ENCODE measurements around the gene ITPKB.
"Not testable (repeated sequence)": the region's sequence is repeated elsewhere in the genome, so short reads cannot be mapped to it uniquely, and the experiment has no call there.

Gene ITPKB

DNA sequence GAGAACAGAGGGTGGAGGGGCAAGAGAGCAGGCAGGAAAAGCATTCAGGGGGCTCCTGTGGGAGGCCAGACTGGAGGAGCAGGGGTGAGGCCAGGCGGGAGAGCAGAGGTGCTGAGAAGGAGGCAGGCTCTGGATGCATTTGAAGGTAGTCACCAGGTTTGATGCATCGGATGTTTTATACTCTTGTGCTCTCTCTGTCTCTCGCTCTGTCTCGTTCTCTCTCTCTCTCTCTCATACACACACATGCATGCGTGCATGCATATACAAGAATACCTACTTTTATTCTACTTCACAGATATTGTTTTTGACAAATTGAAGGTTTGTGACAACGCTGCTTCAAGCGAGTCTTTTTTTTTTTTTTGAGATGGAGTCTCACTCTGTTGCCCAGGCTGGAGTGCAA, 15.0 kb upstream of the ITPKB start:
- Histone ChIP-seq H3K36me3 (ENCODE audit: insufficient read depth, low read length) (no peaks in the 10 kb centered on the region), H3K27ac (ENCODE audit: low read depth, low read length) (no peak overlapping the region), H3K27me3 (ENCODE audit: insufficient read depth, low read length) (no peaks in the 10 kb centered on the region; the same call in 1 of the 2 replicates), H3K9ac (ENCODE audit: low read depth, low read length) (no peak overlapping the region), H3K9me3 (ENCODE audit: insufficient read depth, low read depth, low read length) (no peaks in the 10 kb centered on the region), H3K4me3 (ENCODE audit: low read length) (no peak overlapping the region), H3K4me1 (ENCODE audit: insufficient read depth, low read length) (no peaks in the 10 kb centered on the region)
- WGBS: 95% methylated on average over 7 of the region's 7 CpGs

DNA sequence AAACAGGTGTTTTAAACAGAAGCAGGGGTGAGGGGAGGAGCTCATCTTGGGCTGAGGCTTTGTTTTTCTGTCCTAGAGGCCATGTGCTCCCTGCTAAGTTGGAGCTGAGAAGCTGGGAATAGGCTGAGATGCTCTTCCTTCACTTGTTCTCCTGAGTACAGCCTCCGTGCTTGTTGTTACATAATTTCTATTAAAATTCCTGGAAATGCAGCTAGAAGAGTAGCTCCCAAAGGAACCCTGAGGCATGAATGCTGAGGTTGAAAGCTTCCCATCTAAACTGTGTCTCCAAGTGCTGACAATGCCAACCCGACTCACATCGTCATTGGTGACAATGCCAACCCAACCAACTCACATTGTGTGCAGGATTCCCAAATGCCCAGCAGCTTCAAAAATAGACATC, 12.6 kb upstream of the ITPKB start:
- H3K4me1 ChIP-seq (ENCODE audit: insufficient read depth, low read length): no peaks in the 10 kb centered on the region
- 93% methylated on average over 3 of the region's 3 CpGs for WGBS
- peaks cover 7% of the 10 kb centered on the region; the same call in 1 of the 2 replicates for H3K27me3 ChIP-seq (ENCODE audit: insufficient read depth, low read length)
- no peak overlapping the region for H3K9ac ChIP-seq (ENCODE audit: low read depth, low read length)
- H3K36me3 ChIP-seq (ENCODE audit: insufficient read depth, low read length): no peaks in the 10 kb centered on the region
- no peaks in the 10 kb centered on the region for H3K9me3 ChIP-seq (ENCODE audit: insufficient read depth, low read depth, low read length)
- no peak overlapping the region for H3K4me3 ChIP-seq (ENCODE audit: low read length)
- no peak overlapping the region for H3K27ac ChIP-seq (ENCODE audit: low read depth, low read length)

DNA sequence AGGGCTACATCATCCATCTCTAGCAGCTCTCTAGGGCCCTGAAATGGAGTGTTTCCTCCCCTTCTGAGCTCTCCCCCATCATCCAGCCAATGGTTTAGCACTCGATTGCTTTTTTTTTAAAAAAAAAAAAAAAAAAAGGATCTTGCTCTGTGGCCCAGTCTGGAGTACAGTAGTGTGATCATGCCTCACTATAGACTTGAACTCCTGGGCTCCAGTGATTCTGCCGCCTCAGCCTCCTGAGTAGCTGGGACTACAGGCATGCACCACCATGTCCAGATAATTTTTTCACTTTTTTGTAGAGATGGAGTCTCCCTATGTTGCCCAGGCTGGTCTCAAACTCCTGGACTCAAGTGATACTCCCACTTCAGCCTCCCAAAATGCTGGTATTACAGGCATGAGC, 12.1 kb upstream of the ITPKB start:
- peaks cover 7% of the 10 kb centered on the region; the same call in 1 of the 2 replicates for H3K27me3 ChIP-seq (ENCODE audit: insufficient read depth, low read length)
- no peaks in the 10 kb centered on the region for H3K9me3 ChIP-seq (ENCODE audit: insufficient read depth, low read depth, low read length)
- H3K9ac ChIP-seq (ENCODE audit: low read depth, low read length): no peak overlapping the region
- H3K4me1 ChIP-seq (ENCODE audit: insufficient read depth, low read length): no peaks in the 10 kb centered on the region
- H3K36me3 ChIP-seq (ENCODE audit: insufficient read depth, low read length): no peaks in the 10 kb centered on the region
- H3K27ac ChIP-seq (ENCODE audit: low read depth, low read length): no peak overlapping the region
- 98% methylated on average over 2 of the region's 2 CpGs for WGBS
- no peak overlapping the region for H3K4me3 ChIP-seq (ENCODE audit: low read length)

DNA sequence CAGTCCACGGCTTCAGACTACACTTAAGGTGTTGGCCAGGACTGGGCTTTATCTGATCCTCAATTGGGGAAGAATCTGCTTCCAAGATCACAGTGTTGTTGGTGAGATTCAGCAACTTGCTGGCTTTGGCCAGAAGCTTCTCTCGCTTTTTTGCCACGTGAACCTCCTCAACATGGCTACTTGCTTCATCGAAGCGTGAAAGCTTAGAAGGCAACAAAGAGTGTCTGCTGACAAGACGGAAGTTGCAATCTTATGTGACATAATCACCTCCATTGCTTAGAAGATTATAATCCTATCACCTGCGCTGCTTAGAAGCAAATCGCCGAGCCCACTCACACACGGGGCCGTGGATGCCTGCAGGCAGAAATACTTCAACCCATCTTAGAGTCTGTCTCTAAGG, 10.4 kb upstream of the ITPKB start:
- Histone ChIP-seq H3K36me3 (ENCODE audit: insufficient read depth, low read length) (no peaks in the 10 kb centered on the region), H3K27ac (ENCODE audit: low read depth, low read length) (no peak overlapping the region)
- 92% methylated on average over 11 of the region's 11 CpGs for WGBS

DNA sequence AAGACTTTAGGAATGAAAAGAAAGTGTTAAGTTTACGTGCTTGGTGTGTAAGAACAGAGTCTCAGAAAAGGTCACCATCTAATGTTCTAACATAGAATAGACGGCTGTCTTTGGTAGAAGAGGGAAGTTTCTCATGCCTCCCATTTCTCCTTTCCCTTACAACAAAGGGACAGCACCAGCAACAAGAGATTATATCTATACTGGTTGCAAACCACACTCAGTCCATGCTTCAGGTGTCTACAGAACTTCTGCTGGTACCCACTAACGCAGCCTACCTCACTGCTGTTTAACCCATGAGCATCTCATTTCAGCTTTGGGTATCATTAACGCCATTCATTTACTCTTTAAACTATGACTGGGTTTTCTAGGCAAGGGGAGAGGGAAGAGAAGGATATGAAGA, 9.2 kb upstream of the ITPKB start:
- WGBS: 93% methylated on average over 1 of the region's 4 CpGs
- no peaks in the 10 kb centered on the region for H3K4me1 ChIP-seq (ENCODE audit: insufficient read depth, low read length)
- no peak overlapping the region for H3K4me3 ChIP-seq (ENCODE audit: low read length)
- H3K36me3 ChIP-seq (ENCODE audit: insufficient read depth, low read length): no peaks in the 10 kb centered on the region
- H3K27ac ChIP-seq (ENCODE audit: low read depth, low read length): no peak overlapping the region
- H3K9me3 ChIP-seq (ENCODE audit: insufficient read depth, low read depth, low read length): 0 out of 2 replicates have a peak, but pooled peaks cover 4% of the 10 kb centered on the region
- no peak overlapping the region for H3K9ac ChIP-seq (ENCODE audit: low read depth, low read length)
- peaks cover 7% of the 10 kb centered on the region; the same call in 1 of the 2 replicates for H3K27me3 ChIP-seq (ENCODE audit: insufficient read depth, low read length)

More for the DNA sequence above, 10.4 kb upstream of the ITPKB start:
- H3K27me3 ChIP-seq (ENCODE audit: insufficient read depth, low read length): peaks cover 7% of the 10 kb centered on the region; the same call in 1 of the 2 replicates
- no peaks in the 10 kb centered on the region for H3K4me1 ChIP-seq (ENCODE audit: insufficient read depth, low read length)
- no peak overlapping the region for H3K9ac ChIP-seq (ENCODE audit: low read depth, low read length)
- H3K9me3 ChIP-seq (ENCODE audit: insufficient read depth, low read depth, low read length): no peaks in the 10 kb centered on the region
- H3K4me3 ChIP-seq (ENCODE audit: low read length): no peak overlapping the region

DNA sequence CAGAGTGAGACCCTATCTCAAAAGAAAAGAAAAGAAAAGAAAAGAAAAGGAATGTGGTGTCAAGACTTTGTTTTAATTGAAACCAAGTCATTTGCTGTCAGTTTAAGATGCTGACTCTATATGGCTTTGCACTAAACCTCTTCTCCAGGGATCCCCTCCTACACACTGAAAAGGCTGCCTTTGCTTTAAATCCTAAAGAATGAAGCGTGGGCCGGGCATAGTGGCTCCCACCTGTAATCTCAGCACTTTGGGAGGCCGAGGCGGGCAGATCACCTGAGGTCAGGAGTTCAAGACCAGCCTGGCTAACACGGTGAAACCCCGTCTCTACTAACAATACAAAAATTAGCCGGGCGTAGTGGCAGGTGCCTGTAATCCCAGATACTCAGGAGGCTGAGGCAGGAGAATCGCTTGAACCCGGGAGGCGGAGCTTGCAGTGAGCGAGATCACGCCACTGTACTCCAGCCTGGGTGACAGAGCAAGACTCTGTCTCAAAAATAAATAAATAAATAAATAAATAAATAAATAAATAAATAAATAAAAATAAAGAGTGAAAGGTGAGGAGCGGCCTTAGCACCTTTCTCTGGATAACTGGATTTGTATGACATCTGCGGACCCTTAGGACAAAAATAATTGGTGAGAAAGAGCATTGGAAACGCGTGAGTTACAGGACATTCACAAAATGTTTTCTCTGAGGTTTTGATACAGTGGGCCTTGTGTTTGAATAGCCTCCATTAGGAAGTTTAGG, 8.6 kb upstream of the ITPKB start:
- H3K4me3 ChIP-seq (ENCODE audit: low read length); H3K36me3 ChIP-seq (ENCODE audit: insufficient read depth, low read length); H3K9ac ChIP-seq (ENCODE audit: low read depth, low read length); H3K9me3 ChIP-seq (ENCODE audit: insufficient read depth, low read depth, low read length); H3K27ac ChIP-seq (ENCODE audit: low read depth, low read length); H3K27me3 ChIP-seq (ENCODE audit: insufficient read depth, low read length); H3K4me1 ChIP-seq (ENCODE audit: insufficient read depth, low read length): not testable (repeated sequence)
- 94% methylated on average over 17 of the region's 17 CpGs for WGBS

DNA sequence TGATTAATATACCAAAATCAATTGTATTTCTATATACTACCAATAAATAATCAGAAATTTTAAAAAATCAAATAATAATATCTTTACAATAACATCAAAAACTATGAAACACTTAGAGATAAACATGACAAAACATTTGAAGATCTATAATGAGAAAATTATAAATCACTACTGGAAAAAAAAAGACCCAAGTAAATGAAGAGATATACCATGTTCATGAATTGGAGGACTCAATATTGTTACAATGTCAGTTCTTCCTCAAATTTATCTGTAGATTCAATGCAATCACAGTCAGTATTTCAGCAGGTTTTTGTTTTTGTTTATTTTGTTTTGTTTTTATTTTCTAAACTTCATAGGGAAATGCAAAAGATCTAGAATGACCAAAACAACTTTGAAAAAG, 4.2 kb upstream of the ITPKB start:
- Histone ChIP-seq H3K27ac (ENCODE audit: low read depth, low read length) (no peak overlapping the region), H3K36me3 (ENCODE audit: insufficient read depth, low read length) (no peaks in the 10 kb centered on the region), H3K9me3 (ENCODE audit: insufficient read depth, low read depth, low read length) (peaks cover 8% of the 10 kb centered on the region; the same call in 1 of the 2 replicates), H3K4me3 (ENCODE audit: low read length) (no peak overlapping the region), H3K9ac (ENCODE audit: low read depth, low read length) (no peak overlapping the region), H3K27me3 (ENCODE audit: insufficient read depth, low read length) (peaks cover 29% of the 10 kb centered on the region), H3K4me1 (ENCODE audit: insufficient read depth, low read length) (peaks cover 10% of the 10 kb centered on the region)

DNA sequence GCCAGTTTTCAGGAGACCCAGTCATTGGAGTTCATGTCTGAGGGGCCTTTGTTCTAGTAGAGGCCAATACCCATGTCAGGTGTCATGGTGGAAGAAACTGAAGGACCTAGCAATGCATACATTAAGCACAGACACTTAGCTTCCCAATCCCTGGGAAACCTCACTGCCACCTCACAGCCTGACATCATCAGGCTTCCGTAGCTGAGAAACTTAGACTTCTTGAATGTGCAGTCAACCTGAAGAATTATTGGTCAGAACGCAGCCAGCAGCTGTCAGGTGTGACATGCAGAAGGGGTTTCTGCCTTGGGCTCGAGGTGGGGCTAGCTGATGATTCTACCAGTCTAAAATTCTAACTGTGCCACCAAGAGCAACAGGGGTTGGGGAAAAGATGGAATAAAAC, 1.9 kb upstream of the ITPKB start:
- WGBS: 96% methylated on average over 3 of the region's 3 CpGs
- no peak overlapping the region for H3K27ac ChIP-seq (ENCODE audit: low read depth, low read length)
- no peak overlapping the region for H3K9ac ChIP-seq (ENCODE audit: low read depth, low read length)
- H3K4me3 ChIP-seq (ENCODE audit: low read length): no peak overlapping the region
- peaks cover 8% of the 10 kb centered on the region; the same call in 1 of the 2 replicates for H3K9me3 ChIP-seq (ENCODE audit: insufficient read depth, low read depth, low read length)
- no peaks in the 10 kb centered on the region for H3K36me3 ChIP-seq (ENCODE audit: insufficient read depth, low read length)
- peaks cover 17% of the 10 kb centered on the region for H3K4me1 ChIP-seq (ENCODE audit: insufficient read depth, low read length)
- peaks cover 49% of the 10 kb centered on the region for H3K27me3 ChIP-seq (ENCODE audit: insufficient read depth, low read length)

DNA sequence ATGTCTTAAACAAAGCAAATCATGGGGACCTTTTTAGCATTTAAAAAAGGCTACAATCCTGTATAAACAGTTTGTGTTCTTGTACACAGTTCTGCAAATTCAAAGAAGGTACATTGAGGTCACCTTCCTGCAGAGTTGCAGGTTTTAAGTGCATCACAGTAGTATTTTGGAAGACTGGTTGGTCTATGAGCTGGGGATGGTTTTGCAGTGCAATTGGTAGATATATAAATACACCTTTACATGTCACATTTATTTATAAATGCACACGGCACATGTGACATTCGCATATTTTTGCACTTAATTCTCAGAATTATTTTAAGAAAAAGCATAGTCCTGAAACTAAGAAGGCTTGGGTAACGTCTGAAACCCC, 599 bp upstream of the ITPKB start:
- no peak overlapping the region for H3K9ac ChIP-seq (ENCODE audit: low read depth, low read length)
- peaks cover 8% of the 10 kb centered on the region; the same call in 1 of the 2 replicates for H3K9me3 ChIP-seq (ENCODE audit: insufficient read depth, low read depth, low read length)
- H3K27ac ChIP-seq (ENCODE audit: low read depth, low read length): no peak overlapping the region
- 87% methylated on average over 3 of the region's 3 CpGs for WGBS
- no peaks in the 10 kb centered on the region for H3K36me3 ChIP-seq (ENCODE audit: insufficient read depth, low read length)
- peaks cover 58% of the 10 kb centered on the region for H3K27me3 ChIP-seq (ENCODE audit: insufficient read depth, low read length)
- peak overlapping the region; percentile 80 for H3K4me3 ChIP-seq (ENCODE audit: low read length)
- H3K4me1 ChIP-seq (ENCODE audit: insufficient read depth, low read length): peaks cover 18% of the 10 kb centered on the region

DNA sequence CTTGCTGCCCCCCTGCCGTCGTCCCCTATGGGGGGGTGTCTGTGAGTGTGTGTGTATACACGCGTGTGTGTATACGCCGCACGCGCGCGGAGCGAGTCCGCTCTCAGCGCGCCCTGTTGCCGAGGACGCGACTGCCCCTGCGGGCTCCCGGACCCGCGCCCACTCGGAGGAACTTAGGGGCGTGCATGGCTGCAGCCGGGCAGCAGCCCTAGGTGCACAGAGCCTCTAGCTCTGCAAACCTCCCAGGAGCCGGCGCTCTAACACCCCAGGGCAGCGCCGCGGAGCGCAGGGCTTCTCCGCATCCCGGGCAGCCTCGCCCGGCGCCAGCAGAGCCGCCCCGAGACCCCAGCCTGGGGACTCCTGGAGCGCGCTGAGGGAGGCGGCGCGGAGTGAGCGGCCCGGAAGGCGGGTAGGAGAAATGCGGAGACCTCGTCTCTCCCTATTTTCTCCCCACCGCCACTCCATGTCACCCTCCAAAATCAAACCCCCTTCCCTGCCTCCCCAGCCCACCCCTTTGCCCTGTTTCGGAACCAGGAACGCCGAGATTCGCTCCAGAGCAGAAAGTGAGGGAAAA, 574 bp downstream of the ITPKB start:
- WGBS: under 1% methylated on average over 52 of the region's 52 CpGs
- Histone ChIP-seq H3K36me3 (ENCODE audit: insufficient read depth, low read length) (no peaks in the 10 kb centered on the region), H3K4me3 (ENCODE audit: low read length) (peak overlapping the region; percentile 80), H3K4me1 (ENCODE audit: insufficient read depth, low read length) (peaks cover 18% of the 10 kb centered on the region), H3K9ac (ENCODE audit: low read depth, low read length) (peak overlapping the region; percentile 67), H3K9me3 (ENCODE audit: insufficient read depth, low read depth, low read length) (peaks cover 6% of the 10 kb centered on the region; the same call in 1 of the 2 replicates), H3K27ac (ENCODE audit: low read depth, low read length) (no peak overlapping the region), H3K27me3 (ENCODE audit: insufficient read depth, low read length) (peaks cover 60% of the 10 kb centered on the region)

DNA sequence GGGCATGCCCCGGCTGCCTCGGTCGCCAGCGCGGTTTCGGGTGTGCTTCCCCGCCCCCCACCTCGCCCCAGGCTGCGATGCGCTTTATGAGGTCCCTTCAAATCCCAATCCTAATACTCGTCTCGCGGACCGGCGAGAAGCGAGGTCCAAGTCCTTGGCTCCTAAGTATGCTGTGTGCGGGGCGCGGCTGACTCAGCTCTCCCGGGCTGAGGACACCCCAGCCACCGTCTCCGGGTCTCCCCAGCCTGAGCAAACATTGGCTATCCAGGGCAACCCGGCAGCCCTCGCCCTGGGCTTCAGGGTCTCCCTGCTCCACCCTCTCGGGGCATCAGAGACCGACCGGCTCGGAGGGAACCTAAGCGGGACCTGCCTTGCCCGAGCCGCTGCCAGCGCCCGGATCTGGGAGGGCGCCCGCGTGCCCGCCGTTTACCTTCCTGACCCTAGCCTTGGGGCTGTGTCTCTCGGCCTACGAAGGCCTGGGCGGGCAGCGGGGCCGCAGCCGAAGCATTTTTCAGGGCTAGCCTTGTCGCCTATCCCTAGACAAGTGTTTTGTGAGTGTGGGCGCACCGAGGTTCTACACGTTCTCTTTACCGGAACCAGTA, 1.2 kb downstream of the ITPKB start:
- H3K27ac ChIP-seq (ENCODE audit: low read depth, low read length): no peak overlapping the region
- peak overlapping the region; percentile 80 for H3K4me3 ChIP-seq (ENCODE audit: low read length)
- peaks cover 3% of the 10 kb centered on the region; the same call in 1 of the 2 replicates for H3K9me3 ChIP-seq (ENCODE audit: insufficient read depth, low read depth, low read length)
- H3K4me1 ChIP-seq (ENCODE audit: insufficient read depth, low read length): peaks cover 18% of the 10 kb centered on the region
- H3K9ac ChIP-seq (ENCODE audit: low read depth, low read length): peak overlapping the region; percentile 67
- H3K27me3 ChIP-seq (ENCODE audit: insufficient read depth, low read length): peaks cover 60% of the 10 kb centered on the region
- no peaks in the 10 kb centered on the region for H3K36me3 ChIP-seq (ENCODE audit: insufficient read depth, low read length)
- WGBS: under 1% methylated on average over 49 of the region's 49 CpGs
